HTERT RPE-1 (cell line): ENCODE measurements around the gene SIGLEC12.
"Not testable (repeated sequence)": the region's sequence is repeated elsewhere in the genome, so short reads cannot be mapped to it uniquely, and the experiment has no call there.

ENCODE experiments used
- in situ Hi-C: fragments of 300-500 bp; cut with MboI; formaldehyde crosslinking; loops from 4 replicates; pipeline ENCODE4 v1.14.3; 2020; ENCODE audit warnings: low sequenced_read_pairs

SIGLEC12 gene

DNA sequence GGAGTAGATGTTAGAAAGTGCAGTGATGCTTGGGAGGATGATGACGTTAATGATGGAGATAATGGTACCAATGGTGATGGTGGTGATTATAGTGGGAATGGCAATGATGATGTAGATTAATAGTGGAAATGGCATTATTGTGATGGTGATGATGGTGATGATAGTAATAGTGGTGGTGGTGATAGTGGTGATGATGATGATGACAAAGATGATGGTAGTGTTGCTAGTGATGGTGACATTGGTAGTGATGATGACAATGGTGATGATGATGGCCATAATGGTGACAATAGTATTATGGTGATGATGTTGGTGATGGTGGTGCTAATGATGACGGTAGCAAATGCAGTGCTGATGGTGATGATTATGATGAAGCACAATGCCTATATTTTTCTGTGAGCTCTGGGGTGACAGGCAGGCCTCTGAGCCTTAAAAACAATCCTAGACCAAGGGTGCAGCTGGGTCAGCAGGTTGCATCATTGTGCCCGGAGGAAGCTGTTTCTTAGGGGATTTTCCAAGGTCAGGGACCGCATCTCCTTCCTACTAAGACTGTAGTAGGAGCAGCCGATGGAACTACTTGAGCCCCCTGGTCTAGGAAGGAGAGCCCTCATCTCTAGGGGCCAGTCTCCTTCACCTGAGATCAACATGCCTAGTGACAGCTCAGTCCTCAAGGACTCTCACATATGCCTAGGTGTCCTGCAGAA, 15.5 kb downstream of the SIGLEC12 start:
- in situ Hi-C loops = no loop called here

DNA sequence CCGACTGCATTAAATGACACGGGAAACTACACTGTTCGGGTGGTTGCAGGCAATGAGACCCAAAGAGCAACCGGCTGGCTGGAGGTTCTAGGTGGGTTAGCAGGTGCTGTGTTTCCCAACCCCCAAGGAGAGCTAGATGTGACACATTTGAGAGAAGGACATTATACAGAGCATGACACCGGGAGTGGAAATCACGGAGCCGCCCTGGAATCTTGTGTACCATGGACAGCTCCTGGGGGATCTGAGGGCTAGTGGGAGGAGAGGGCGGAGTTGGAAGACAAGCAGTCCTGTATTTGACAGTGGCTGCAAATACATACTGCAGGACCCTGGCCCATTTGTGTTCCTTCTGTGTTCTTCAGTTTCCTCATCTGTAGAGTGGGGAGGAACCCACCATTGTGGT, 21.0 kb downstream of the SIGLEC12 start:
- in situ Hi-C loops = no loop called here

DNA sequence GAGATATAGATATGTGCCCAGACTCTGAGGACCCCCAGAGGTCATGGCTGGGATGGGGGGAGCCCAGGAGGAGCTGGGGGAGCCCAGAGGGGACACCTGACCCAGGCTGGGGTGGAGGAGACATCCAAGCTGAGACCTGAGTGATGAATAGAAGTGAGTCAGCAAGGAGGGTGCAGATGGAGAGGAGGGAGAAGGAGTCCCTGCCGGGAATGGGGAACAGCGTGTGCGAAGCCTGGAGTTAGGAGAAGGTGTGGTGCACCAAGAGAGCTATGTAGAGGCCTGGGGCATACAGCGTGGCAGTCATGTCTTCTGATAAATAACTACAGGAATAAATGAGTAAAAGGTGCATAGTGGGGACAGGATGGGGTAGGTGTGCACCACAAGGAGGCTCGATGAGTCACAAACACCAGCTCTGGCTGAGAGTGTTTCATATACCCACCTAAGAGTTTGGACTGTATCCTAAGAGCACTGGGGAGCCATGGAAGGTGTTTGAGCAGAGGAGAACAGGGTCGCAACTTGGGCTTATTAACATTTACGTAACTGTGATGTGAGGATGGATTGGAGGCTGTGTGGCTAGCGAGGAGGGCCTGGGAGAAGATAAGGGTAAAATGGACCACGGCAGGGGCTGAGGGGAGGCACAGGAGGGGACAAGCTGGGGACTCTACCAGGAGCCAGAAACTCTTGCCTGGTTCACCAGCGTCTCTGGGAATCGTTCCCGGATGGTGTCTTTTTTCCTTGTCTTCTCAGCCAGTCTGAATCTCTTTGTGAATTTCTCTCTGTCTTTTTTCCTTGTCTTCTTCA, 21.9 kb downstream of the SIGLEC12 start:
- in situ Hi-C loops = no loop called here

DNA sequence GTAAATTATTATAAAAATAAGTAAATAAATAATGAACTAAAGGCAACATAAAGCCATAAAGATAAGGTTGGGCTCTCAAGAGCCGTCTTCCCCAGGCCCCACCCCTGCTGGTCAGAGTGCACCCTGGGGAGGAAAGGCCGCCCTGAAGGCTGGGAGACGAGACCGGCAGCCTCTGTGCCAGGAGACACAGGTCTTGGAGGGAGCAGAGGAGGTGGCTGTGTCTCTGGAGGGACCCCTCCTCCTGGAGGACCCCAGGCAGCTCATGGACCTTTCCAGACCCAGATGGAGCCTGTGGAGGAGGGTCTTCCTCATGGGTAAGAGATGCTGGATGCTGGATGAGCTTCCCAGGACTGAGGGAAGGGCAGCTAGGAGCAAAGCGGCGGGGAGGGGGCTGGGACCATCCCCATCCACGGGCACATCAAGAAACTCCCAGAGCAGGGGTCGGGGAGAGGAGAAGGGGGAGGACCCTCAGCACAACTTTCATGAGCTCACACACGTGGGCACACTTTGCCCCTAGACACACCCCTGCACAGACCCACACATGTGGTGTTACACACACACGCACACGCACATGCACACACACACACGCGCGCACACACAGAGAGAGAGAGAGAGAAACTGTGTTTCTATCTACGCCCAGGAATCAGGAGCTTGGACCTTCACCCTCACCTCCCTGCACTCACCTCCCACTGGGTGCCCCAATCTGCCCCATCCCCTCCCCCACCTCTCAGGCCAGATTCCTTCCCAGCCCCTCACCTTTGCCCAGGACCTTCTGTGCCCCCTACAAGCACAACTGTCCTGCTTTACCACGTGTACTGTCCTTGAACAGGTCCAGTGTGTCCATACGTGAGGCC, 23.0 kb downstream of the SIGLEC12 start, which contains the start of gene CEACAM18:
TSS of gene CEACAM18 (plus strand) at position 159 of the 854 bp plus-strand sequence.
- in situ Hi-C loops = no loop called here

DNA sequence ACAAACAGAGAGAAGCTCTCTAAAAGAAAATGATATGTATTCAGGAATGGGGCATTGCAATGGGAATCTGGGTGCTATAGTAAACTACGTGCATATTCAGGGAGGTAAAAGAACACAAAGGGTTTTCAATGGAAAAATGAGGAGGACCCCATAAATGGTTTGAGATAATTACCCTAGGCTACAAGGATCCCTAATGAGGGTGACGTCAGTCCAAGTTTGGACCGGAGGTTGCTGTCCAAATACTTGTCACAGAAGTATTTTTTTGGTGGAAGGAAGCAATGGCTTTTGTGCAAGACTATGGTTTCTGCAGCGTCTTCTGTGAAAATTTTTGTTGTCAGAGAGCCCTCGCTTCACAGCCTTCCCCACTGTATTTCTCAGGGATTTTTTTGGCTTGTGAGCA, 24.3 kb downstream of the SIGLEC12 start:
- in situ Hi-C loops = no loop called here

DNA sequence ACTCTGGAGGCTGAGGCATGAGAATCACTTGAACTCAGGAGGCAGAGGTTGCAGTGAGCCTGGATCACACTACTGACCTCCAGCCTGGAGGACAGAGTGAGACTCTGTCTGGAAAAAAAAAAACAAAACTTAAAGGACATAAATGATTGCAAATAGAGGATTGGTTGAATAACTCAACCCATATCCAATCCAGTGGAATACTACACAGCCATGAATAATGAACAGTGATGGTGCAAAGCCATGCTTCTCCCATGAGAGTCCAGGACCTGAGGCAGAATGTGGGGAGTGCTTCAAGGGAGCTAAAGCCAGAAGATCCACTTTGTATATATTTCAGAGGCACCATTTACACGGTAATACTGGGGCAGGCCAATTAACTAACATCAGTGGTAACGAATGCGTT, 25.4 kb downstream of the SIGLEC12 start:
- in situ Hi-C loops = no loop called here

DNA sequence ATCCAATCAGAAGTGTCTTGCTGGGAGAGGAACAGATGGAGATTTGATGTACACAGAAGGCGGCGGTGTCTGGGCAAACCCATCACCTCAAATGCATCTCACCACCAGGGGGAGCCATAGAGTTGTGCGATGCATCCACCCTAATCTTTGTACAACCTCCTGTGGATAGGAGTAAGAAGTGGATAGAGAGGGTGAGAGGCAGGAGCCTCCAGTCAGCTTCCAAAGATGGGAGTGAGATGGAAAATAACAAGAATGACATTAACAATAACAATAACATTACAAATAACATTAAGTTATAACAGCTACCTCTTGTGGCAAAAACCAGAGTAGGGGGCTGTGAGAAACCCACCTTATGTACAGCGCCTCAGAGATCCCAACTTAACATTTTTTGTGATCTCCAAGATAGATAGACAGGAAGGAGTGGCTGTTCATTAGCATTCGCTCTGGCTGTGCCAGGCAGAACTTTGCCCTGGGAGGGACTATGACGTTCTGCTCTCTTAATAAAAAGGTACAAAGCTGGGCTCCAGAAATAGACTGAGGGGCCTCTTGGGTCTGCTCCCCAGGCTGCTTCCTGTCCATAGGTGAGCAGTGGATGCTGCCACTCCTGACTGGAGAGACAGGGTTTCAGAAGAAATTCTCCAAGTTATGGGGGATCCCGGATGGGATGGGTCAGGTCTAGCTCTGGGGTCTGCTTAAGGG, 28.4 kb downstream of the SIGLEC12 start:
- in situ Hi-C loops = no loop called here

DNA sequence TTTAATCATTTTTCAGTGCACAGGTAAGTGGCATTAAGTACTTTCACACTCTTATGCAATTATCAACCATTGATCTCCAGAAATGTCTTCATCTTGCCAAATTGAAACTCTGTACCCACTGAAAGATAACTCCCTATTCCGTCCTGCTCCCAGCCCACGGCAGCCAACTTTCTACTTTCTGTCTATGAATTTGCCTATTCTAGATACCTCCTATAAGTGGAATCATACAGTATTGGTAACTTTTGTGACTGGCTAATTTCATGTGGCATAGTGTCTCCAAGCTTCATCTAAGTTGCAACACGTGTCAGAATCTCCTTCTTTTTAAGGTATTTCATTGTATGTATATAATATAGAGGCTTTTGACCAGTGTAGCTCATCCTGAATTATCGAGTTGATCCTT, 29.0 kb downstream of the SIGLEC12 start:
- in situ Hi-C loops = no loop called here

DNA sequence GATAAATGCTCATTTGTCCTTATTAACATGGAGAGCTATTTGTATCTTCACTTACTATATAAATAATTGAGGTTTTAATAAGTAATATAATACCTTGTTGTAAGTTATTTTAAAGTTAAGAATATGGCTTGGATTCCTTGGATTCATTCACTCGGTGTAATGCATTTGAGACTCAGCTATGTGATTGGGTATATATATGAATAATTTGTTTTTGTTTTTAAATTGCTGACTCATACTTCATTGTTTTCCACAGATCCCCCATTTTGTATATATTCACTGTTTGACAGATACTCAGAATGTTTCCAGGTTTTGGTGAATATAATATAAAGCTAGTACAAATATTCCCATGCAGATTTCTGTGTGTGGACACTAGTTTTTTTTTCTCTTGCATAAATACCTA, 30.1 kb downstream of the SIGLEC12 start:
- in situ Hi-C loops = no loop called here

DNA sequence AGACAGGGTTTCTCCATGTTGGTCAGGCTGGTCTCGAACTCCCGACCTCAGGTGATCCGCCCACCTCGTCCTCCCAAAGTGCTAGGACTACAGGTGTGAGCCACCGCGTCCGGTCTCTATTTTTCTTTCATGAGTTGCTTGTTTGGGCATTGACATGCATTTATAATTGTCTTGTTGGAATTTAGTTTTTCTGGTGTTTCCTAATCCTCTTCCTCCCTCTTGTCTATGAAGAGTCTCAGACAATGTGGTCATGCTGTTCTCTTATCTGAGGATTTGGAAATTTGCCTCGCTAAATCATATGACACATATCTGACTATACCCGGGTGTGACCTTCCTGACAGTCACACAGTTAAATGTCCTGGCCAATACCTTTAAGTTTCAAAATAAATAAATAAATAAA, 30.6 kb downstream of the SIGLEC12 start:
- in situ Hi-C loops = no loop called here

DNA sequence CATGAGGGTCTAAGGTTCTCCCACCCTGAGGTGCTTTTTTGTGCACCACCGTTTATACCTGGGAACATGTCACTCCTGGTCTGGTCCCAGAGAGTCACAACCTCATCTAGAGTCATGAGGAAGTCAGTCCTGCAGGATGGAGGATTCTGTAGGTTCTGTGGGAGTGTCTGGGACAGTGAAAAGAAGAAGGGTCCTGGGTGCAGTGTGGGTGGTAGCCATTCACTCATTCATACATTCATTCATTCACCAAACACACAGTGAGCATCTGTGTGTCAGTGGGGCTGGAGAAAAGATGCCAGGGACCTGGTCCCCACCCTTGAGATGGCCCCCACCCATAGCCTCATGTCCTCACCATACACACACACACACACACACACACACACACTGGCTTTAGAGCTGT, 32.0 kb downstream of the SIGLEC12 start:
- in situ Hi-C loops = no loop called here

DNA sequence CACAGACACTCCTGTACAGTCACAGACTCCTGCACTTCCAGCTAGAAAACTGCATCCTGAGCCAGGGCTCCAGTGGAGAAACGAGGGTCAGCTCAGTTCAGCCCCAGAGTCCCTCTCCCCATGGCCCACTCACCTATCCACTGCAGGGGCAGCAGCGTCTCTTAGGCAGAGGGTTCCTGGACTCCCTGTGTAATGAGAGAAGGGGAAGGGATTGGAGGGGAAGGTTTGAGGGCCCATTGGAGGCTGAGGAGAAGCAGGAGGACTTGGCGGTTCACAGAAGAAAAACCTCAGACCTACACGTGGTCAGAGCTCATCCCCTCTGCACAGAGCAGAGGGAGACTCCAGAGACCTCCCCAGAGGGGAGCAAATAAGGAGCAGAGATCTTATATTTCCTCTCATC, 32.4 kb downstream of the SIGLEC12 start:
- in situ Hi-C loops = no loop called here

DNA sequence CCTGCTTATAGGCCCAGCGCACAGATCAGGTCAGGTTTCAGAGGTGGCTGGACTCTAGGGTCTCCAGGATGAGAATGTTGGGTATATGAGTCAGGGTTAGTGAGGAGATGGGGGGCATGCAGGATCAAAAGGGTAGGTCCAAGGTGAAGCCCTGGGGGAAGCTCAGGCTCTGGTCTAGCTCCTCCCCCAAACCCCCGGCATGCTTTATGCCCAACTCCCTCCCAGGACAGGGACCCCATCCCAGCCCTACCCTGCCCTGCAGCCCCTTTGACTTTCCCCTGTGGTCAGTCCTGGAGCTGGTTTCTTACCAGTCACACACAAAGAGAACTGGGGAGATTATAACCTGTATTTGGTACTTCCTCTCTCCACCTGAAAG, 33.1 kb downstream of the SIGLEC12 start:
- in situ Hi-C loops = no loop called here

DNA sequence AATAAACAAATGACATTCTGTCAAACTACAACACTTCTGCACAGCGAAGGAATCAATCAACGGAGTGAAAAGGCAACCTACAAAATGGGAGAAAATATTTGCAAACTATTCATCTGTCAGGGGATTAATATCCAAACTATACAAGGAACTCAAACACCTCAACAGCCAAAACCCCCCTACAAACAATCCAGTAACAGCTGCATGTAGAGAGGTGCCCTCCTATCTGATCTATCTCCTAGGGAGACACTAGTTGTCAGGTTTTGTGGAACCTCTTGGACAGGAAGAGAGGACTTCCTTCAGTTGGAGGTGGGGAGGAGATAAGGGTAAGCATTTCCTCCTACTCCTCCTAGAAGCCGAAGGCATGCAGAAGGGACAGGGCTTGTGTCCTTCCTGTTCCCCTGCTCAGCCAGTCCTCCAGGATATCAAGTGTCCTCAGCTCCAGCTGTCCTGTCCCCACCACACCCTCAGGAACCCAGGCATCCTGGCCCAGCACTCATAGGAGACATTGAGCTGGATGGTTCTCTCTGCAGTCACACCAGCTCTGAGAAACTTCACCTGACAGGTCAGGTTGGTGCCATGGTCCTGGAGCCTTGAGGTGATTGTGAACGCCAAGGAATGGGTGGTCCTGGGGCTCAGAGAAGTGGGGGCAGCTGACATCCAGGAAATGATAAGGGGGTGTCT, 33.6 kb downstream of the SIGLEC12 start:
- in situ Hi-C loops = no loop called here

DNA sequence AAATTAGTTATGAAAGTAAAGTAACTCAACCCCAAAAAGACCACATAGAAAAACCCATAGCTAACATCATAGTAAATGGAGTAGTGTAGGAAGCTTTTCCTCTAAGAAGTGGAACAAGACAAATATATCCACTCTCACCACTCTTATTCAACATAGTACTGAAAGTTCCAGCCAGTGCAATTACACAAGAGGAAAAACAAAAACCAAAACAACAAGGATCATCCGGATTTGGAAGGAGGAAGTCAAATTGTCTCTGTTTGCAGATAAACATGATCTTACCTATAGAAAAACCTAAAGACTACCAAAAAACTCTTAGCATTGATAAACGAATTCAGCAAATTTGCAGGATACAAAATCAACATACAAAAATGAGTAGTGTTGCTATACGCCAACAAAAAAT, 34.9 kb downstream of the SIGLEC12 start:
- in situ Hi-C loops = no loop called here

DNA sequence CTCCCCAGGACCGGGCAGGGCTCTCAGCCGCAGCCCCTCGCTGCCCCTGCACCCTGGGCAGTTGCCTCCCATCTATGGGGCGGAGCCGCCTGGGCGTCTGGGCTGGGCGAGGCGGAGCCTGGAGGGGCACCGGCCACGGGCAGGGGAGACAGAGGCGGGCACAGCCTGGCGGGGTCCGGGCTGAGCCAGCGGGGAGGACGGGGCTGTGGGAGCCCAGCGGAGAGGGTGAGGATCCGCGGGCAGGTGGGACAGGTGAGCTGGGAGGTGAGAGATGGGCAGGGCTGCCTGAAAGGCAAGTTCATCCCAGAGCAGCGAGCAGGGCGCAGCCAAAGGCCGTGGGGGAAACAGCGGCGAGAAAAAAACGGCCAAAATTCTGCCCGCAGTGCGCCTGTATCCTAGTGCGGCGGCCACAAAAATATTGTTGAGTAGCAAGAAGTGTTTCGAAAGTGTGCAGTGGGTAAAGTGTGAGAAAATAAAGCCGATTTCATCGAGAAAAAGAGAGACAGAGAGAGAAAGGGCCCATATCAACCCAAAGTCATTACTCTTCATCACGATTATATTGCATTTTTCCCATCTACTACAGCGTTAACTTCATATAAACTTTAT, 37.5 kb downstream of the SIGLEC12 start:
- in situ Hi-C loops = not testable (repeated sequence)

DNA sequence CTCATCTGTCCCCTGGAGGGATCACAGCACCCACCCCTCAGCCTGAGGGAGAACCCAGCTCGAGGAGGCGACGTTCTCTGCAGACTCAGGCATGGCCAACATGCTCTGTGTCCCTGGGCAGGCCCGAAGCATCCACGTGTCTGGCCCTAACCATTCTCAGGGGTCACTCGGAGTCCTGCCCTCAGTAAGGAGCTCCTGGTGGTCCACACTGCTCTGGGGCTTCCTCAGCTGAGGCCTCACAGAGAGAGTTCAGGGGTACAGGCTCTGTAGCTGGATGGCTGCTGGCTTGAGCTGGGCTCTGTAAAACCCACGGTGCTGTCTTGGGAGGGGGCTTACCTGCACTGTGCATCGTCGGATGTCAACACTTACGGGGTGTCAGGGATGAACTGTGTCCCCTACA, 38.9 kb downstream of the SIGLEC12 start:
- in situ Hi-C loops = no loop called here

DNA sequence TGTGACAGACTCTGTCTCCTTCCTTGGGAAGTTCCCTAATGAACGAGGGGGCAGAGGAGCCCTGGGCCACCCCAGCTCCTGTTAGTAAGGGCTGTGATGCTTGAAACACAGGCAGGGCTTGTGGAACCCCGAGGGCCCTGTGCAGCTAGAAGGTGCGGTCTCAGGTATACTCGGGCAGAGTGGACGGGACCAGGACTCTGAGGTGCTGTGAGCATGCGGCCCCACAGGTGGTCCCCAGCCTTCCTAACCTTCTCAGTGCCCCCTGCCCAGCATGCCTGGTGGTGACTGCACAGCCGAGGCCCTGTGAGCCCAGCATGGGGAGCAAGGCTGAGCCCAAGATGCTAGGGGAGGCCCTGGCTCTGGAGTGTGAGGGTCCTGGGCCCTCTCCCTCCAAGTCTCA, 39.3 kb downstream of the SIGLEC12 start:
- in situ Hi-C loops = no loop called here

DNA sequence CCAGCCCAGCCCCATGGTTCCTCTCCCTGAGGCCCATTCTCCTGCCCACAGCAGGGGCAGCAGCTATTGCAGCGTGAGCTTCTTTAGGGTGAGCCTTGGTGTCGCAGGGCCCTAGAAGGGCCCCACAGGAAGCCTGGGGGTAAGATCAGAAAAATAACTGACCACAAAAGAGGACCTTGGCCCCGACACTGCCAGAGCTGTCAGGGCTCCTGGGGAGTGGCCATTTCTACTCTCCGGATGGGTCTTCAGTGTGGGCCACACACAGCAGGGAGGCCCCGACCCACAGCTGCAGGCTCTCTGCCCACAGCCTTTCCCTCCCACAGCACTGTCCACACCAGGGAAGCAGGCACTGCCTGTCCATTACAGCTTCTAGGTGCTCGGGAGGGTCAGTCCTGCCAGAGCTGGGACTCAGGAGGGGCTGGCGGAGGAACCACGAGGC, 39.9 kb downstream of the SIGLEC12 start:
- in situ Hi-C loops = no loop called here
